ENCODE results near the gene UNKL.
"Not testable (repeated sequence)": the region's sequence is repeated elsewhere in the genome, so short reads cannot be mapped to it uniquely, and the experiment has no call there.

- not testable (repeated sequence) for TF ChIP-seq POLR2A, CTCF (IDR thresholded peaks at IDR 0.05)
These were observed 86.4 kb downstream of the UNKL start for GRCh38 chr16:1328136-1328535.
